ENCODE data around the gene KLC4.

The KLC4 gene

DNA sequence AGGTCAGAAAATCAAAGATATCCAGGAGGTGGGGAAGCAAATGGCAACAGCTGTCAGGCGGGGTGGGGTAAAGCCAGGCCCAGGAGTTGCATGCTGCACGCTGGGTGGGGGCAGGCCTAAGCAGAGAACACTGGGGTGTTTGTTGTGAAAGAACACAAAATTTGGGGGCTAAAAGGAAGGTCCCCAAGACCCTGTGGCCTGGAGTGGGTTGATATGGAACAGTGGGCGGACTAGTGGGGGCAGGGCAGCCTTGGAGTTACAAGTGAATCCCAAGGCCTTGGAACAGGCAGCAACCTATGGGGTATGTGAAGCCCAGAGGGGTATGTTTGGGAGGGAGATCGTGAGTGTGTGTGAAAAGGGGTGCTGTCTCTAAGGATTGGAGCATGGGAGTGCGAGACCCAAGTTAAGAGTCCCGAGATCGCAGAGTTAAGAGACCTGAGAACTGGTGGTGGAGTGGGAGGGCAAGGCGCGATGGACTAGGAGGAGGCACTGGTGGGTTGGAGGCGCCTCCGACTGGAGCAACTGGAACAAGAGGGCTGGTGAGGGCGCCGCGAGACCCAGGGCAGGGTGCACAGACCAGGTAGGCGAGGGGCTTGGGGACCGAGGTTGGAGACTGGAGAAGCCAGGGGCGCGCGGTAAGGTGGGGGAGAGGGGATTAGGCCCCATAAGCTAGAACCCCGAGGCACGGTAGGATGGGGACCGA lies 6.4 kb upstream of the KLC4 start:
- peak; percentile 53 for ATAC-seq
- no peak for TF ChIP-seq ARNTL (CRISPR knock-in tag; IDR thresholded peaks at IDR 0.05; ENCODE audit: borderline replicate concordance, low read depth)

DNA sequence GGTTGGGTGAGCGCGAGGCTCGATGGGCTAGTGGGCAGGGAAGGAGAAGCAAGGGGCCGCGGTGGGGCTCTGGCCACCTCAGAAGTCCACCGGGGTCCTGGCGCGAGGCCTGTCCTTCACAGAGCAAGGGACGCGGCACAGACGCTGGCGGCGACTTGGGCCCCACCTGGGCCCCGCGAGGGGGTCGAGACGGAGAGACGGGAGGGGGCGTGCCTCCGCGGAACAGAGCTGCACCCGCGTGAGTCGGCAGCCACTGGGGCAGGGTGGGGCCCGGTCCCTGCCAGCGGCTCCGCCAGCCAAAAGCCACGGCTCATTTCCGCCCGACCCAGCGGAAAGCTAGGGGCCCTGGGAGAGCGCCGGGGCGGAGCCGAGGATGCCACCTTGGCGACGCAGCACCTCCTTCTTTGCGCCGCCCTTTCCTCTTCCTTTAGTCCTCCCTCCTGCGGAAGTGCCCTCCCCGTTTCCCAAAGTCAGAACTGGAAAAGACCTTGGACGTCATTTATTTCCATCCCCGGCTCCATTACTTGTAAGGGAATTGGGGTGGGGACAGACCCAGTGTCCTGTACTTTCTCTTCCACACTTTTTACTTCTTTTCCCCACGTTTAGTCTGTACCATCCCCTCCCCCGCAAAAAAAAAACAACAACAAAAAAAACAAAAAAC lies 5.8 kb upstream of the KLC4 start, which contains the start of gene CUL7:
Gene CUL7, minus strand, starts transcription at position 307 of the 661 bp plus-strand sequence. CDS start 1,063 bp downstream, outside the sequence.
- peak; percentile 98 for ATAC-seq
- TF ChIP-seq ZC3H10 (CRISPR knock-in tag; IDR thresholded peaks at IDR 0.05): no peak
- TF ChIP-seq GLIS3 (CRISPR knock-in tag; IDR thresholded peaks at IDR 0.05): peak; percentile 93

DNA sequence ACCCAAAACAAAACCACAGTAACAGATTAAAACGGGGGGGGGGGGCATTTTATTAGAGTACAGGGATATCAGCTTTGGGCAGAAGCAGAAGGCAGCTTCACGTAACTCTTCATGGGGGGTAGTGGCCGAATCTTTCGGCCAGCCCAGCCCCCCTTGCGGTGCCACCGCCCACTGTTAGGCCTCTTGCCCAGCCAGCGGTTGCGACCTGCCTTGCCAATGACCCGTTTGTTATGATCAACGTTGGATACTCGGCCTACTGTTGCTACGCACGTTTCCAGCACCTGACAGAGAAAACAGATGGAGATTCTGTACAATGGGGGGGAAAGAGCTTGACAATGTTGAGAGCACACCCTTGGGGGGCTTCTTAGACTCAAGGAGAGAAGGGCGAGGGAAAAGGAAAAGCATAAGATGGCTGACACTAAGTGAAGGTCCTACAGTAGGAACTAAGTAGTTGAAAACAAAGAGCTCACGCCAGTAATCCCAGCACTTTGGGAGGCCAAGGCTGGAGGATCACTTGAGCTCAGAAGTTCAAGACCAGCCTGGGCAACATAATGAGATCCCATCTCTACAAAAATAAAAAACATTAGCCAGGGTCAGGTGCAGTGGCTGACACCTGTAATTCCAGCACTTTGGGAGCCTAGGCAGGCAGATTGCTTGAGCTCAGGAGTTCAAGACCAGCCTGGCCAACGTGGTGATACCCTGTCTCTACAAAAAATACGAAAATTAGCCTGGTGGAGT lies 5.1 kb upstream of the KLC4 start:
- no peak for ATAC-seq
- TF ChIP-seq ISL1 (CRISPR knock-in tag; IDR thresholded peaks at IDR 0.05) (no peak), RARB (CRISPR knock-in tag; IDR thresholded peaks at IDR 0.05) (no peak)

DNA sequence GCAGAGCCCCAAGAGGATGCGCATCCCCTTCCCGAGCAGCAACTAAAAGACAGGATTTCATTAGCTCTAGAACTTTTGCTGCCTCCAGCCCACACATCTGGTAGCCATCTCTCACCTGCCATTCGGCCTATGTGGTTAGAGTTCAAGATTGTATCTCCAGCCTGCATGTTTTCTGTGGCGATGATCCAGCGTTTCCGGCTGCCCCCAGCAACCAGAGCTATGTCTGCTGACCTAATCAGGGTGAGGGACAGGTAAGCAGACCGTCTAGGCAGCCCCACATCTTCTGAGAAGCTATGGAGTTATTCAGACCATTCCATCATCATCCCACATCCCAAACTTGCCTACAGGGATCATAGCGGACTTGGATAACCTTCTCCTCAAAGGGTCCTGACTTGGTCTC lies 3.5 kb upstream of the KLC4 start:
- ATAC-seq: no peak
- no peak for TF ChIP-seq BACH2 (CRISPR knock-in tag; IDR thresholded peaks at IDR 0.05; ENCODE audit: borderline replicate concordance)
- no peak for TF ChIP-seq ZNF8 (CRISPR knock-in tag; IDR thresholded peaks at IDR 0.05)
- no peak for TF ChIP-seq OSR1 (CRISPR knock-in tag; IDR thresholded peaks at IDR 0.05)
- TF ChIP-seq ZFP30 (CRISPR knock-in tag; IDR thresholded peaks at IDR 0.05): no peak
- TF ChIP-seq, protein P1, sequence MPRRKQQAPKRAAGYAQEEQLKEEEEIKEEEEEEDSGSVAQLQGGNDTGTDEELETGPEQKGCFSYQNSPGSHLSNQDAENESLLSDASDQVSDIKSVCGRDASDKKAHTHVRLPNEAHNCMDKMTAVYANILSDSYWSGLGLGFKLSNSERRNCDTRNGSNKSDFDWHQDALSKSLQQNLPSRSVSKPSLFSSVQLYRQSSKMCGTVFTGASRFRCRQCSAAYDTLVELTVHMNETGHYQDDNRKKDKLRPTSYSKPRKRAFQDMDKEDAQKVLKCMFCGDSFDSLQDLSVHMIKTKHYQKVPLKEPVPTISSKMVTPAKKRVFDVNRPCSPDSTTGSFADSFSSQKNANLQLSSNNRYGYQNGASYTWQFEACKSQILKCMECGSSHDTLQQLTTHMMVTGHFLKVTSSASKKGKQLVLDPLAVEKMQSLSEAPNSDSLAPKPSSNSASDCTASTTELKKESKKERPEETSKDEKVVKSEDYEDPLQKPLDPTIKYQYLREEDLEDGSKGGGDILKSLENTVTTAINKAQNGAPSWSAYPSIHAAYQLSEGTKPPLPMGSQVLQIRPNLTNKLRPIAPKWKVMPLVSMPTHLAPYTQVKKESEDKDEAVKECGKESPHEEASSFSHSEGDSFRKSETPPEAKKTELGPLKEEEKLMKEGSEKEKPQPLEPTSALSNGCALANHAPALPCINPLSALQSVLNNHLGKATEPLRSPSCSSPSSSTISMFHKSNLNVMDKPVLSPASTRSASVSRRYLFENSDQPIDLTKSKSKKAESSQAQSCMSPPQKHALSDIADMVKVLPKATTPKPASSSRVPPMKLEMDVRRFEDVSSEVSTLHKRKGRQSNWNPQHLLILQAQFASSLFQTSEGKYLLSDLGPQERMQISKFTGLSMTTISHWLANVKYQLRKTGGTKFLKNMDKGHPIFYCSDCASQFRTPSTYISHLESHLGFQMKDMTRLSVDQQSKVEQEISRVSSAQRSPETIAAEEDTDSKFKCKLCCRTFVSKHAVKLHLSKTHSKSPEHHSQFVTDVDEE (CRISPR knock-in tag; IDR thresholded peaks at IDR 0.05): no peak
- TF ChIP-seq, protein P2, sequence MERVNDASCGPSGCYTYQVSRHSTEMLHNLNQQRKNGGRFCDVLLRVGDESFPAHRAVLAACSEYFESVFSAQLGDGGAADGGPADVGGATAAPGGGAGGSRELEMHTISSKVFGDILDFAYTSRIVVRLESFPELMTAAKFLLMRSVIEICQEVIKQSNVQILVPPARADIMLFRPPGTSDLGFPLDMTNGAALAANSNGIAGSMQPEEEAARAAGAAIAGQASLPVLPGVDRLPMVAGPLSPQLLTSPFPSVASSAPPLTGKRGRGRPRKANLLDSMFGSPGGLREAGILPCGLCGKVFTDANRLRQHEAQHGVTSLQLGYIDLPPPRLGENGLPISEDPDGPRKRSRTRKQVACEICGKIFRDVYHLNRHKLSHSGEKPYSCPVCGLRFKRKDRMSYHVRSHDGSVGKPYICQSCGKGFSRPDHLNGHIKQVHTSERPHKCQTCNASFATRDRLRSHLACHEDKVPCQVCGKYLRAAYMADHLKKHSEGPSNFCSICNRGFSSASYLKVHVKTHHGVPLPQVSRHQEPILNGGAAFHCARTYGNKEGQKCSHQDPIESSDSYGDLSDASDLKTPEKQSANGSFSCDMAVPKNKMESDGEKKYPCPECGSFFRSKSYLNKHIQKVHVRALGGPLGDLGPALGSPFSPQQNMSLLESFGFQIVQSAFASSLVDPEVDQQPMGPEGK (CRISPR knock-in tag; IDR thresholded peaks at IDR 0.05; ENCODE audit: borderline replicate concordance): no peak
- TF ChIP-seq PPARA (CRISPR knock-in tag; IDR thresholded peaks at IDR 0.05; ENCODE audit: borderline replicate concordance): no peak
- no peak for TF ChIP-seq ZFP3 (CRISPR knock-in tag; IDR thresholded peaks at IDR 0.05)
- TF ChIP-seq CSDC2 (CRISPR knock-in tag; IDR thresholded peaks at IDR 0.05): no peak
- TF ChIP-seq ZNF565 (CRISPR knock-in tag; conservative IDR thresholded peaks at IDR 0.05; ENCODE audit: low read depth): no peak
- TF ChIP-seq, protein P3, sequence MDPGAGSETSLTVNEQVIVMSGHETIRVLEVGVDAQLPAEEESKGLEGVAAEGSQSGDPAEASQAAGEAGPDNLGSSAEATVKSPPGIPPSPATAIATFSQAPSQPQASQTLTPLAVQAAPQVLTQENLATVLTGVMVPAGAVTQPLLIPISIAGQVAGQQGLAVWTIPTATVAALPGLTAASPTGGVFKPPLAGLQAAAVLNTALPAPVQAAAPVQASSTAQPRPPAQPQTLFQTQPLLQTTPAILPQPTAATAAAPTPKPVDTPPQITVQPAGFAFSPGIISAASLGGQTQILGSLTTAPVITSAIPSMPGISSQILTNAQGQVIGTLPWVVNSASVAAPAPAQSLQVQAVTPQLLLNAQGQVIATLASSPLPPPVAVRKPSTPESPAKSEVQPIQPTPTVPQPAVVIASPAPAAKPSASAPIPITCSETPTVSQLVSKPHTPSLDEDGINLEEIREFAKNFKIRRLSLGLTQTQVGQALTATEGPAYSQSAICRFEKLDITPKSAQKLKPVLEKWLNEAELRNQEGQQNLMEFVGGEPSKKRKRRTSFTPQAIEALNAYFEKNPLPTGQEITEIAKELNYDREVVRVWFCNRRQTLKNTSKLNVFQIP (CRISPR knock-in tag; IDR thresholded peaks at IDR 0.05; ENCODE audit: borderline replicate concordance, low read depth): no peak
- no peak for TF ChIP-seq RARB (CRISPR knock-in tag; IDR thresholded peaks at IDR 0.05)
- no peak for TF ChIP-seq ARNTL (CRISPR knock-in tag; IDR thresholded peaks at IDR 0.05; ENCODE audit: borderline replicate concordance, low read depth)
- TF ChIP-seq, protein P4, sequence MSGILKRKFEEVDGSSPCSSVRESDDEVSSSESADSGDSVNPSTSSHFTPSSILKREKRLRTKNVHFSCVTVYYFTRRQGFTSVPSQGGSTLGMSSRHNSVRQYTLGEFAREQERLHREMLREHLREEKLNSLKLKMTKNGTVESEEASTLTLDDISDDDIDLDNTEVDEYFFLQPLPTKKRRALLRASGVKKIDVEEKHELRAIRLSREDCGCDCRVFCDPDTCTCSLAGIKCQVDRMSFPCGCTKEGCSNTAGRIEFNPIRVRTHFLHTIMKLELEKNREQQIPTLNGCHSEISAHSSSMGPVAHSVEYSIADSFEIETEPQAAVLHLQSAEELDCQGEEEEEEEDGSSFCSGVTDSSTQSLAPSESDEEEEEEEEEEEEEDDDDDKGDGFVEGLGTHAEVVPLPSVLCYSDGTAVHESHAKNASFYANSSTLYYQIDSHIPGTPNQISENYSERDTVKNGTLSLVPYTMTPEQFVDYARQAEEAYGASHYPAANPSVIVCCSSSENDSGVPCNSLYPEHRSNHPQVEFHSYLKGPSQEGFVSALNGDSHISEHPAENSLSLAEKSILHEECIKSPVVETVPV (CRISPR knock-in tag; IDR thresholded peaks at IDR 0.05): no peak
- TF ChIP-seq GLIS3 (CRISPR knock-in tag; IDR thresholded peaks at IDR 0.05): no peak
- no peak for TF ChIP-seq ZNF70 (CRISPR knock-in tag; IDR thresholded peaks at IDR 0.05)
